ENCODE data around the gene DONSON. TPM values are rescaled to one million over a fixed set of nuclear protein-coding genes. Genes with fewer than 3 reads are reported as not detected.

The DONSON gene
- total RNA-seq, 1 experiment from 2014 or later: 62.7 TPM

DNA sequence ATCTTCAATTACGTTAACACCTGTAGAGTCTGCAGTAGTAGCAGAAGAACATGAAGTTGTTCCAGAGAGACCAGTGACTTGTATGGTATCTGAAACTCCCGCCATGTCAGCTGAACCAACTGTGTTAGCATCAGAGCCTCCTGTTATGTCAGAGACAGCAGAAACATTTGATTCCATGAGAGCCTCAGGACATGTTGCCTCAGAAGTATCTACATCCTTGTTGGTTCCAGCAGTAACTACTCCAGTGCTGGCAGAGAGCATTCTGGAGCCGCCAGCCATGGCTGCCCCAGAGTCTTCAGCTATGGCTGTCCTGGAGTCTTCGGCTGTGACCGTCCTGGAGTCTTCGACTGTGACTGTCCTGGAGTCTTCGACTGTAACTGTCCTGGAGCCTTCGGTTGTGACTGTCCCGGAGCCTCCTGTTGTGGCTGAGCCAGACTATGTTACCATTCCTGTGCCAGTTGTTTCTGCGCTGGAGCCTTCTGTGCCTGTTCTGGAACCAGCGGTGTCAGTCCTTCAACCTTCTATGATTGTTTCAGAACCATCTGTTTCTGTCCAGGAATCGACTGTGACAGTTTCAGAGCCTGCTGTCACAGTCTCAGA lies 35.4 kb downstream of the DONSON start:
- Histone ChIP-seq H3K9me3 (replicated peaks) (no peaks in the 10 kb centered on the region; the same call in 1 of the 2 replicates), H3K27ac (no peak overlapping the region), H3K27me3 (no peaks in the 10 kb centered on the region), H3K4me1 (no peaks in the 10 kb centered on the region), H3K36me3 (peaks cover 95% of the 10 kb centered on the region), H3K4me3 (no peak overlapping the region)
- no peak for DNase-seq

DNA sequence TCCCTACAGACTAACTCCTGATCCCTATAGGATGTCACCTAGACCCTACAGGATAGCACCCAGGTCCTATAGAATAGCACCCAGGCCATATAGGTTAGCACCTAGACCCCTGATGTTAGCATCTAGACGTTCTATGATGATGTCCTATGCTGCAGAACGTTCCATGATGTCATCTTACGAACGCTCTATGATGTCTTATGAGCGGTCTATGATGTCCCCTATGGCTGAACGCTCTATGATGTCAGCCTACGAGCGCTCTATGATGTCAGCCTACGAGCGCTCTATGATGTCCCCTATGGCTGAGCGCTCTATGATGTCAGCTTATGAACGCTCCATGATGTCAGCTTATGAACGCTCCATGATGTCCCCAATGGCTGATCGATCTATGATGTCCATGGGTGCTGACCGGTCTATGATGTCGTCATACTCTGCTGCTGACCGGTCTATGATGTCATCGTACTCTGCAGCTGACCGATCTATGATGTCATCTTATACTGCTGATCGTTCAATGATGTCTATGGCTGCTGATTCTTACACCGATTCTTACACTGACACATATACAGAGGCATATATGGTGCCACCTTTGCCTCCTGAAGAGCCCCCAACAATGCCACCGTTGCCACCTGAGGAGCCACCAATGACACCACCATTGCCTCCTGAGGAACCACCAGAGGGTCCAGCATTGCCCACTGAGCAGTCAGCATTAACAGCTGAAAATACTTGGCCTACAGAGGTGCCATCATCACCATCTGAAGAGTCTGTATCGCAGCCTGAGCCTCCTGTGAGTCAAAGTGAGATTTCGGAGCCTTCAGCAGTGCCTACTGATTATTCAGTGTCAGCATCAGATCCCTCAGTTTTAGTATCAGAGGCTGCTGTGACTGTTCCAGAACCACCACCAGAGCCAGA lies 36.1 kb downstream of the DONSON start:
- peaks cover 93% of the 10 kb centered on the region for H3K36me3 ChIP-seq
- H3K4me1 ChIP-seq: no peaks in the 10 kb centered on the region
- no peaks in the 10 kb centered on the region; the same call in 1 of the 2 replicates for H3K9me3 ChIP-seq (replicated peaks)
- no peak overlapping the region for H3K27ac ChIP-seq
- DNase-seq: no peak
- H3K4me3 ChIP-seq: no peak overlapping the region
- no peaks in the 10 kb centered on the region for H3K27me3 ChIP-seq

DNA sequence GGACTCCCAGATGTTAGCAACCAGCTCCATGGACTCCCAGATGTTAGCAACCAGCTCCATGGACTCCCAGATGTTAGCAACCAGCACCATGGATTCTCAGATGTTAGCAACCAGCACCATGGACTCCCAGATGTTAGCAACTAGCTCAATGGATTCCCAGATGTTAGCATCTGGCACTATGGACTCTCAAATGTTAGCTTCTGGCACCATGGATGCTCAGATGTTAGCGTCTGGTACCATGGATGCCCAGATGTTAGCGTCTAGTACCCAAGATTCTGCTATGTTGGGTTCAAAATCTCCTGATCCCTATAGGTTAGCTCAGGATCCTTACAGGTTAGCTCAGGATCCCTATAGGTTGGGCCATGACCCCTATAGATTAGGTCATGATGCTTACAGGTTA lies 36.8 kb downstream of the DONSON start:
- H3K4me1 ChIP-seq: no peaks in the 10 kb centered on the region
- peaks cover 93% of the 10 kb centered on the region for H3K36me3 ChIP-seq
- DNase-seq: no peak
- H3K9me3 ChIP-seq (replicated peaks): no peaks in the 10 kb centered on the region; the same call in 1 of the 2 replicates
- H3K27ac ChIP-seq: no peak overlapping the region
- no peak overlapping the region for H3K4me3 ChIP-seq
- H3K27me3 ChIP-seq: no peaks in the 10 kb centered on the region

- Histone ChIP-seq H3K9me3 (replicated peaks) (no peaks in the 10 kb centered on the region; the same call in 1 of the 2 replicates), H3K4me1 (no peaks in the 10 kb centered on the region), H3K27ac (no peak overlapping the region), H3K27me3 (no peaks in the 10 kb centered on the region), H3K36me3 (peaks cover 94% of the 10 kb centered on the region), H3K4me3 (no peak overlapping the region)
- no peak for DNase-seq
Observed at GRCh38 chr21:33550772-33551660, 37.5 kb downstream of the DONSON start.

DNA sequence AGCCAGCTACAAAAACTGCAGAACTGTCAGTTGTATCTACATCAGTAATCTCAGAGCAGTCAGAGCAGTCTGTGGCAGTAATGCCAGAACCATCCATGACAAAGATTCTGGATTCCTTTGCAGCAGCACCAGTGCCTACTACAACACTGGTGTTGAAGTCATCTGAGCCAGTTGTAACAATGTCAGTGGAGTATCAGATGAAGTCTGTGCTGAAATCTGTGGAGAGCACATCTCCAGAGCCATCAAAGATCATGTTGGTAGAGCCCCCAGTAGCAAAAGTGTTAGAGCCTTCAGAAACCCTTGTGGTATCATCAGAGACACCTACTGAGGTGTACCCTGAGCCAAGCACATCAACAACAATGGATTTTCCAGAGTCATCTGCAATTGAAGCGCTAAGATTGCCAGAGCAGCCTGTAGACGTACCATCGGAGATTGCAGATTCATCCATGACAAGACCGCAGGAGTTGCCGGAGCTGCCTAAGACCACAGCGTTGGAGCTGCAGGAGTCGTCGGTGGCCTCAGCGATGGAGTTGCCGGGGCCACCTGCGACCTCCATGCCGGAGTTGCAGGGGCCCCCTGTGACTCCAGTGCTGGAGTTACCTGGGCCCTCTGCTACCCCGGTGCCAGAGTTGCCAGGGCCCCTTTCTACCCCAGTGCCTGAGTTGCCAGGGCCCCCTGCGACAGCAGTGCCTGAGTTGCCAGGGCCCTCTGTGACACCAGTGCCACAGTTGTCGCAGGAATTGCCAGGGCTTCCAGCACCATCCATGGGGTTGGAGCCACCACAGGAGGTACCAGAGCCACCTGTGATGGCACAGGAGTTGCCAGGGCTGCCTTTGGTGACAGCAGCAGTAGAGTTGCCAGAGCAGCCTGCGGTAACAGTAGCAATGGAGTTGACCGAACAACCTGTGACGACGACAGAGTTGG lies 38.4 kb downstream of the DONSON start:
- peaks cover 8% of the 10 kb centered on the region for H3K4me1 ChIP-seq
- H3K27ac ChIP-seq: no peak overlapping the region
- no peaks in the 10 kb centered on the region for H3K27me3 ChIP-seq
- no peak overlapping the region for H3K4me3 ChIP-seq
- H3K36me3 ChIP-seq: peaks cover 89% of the 10 kb centered on the region
- no peaks in the 10 kb centered on the region; the same call in 1 of the 2 replicates for H3K9me3 ChIP-seq (replicated peaks)
- no peak for DNase-seq

- Histone ChIP-seq H3K4me3 (no peak overlapping the region), H3K27me3 (no peaks in the 10 kb centered on the region), H3K36me3 (peaks cover 57% of the 10 kb centered on the region), H3K9me3 (replicated peaks) (no peaks in the 10 kb centered on the region), H3K27ac (no peak overlapping the region), H3K4me1 (peaks cover 10% of the 10 kb centered on the region)
- no peak for DNase-seq
Observed at GRCh38 chr21:33546086-33546485, 42.4 kb downstream of the DONSON start.

DNA sequence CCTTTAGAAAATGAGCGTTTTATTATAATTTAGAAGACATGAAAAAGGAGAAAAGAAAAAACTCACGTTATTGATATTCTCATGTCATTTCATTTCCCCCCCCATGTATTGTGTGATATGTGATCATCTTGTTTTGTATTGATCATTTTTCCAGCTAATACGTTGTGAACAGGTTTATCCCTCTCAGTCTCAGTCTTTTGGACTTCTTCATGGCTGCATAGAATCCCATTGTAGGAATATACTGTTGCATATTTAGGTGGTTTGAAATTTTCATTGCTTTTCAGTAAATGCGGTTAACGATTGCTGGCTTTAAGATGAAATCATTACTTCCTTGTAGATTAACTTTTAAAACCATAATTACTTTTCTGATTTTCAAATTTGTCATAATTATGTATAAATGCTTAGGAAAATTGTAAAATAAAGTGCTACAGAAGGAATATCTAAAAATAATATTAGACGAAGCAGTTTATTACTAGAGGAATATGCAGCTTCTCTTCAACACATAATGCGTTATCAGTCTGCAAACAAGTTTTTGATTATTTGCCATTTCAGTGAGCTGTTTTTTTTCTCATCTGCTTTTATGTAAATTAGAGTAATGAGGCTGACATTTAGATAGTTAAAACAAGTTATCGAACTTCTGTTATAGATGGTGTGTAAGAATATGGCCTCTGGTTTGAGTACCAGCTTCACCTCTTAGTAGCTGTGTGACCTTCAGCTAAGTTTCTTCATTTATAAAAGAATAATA lies 43.9 kb downstream of the DONSON start:
- Histone ChIP-seq H3K27ac (no peak overlapping the region; the same call in 1 of the 2 replicates), H3K9me3 (replicated peaks) (no peaks in the 10 kb centered on the region), H3K4me1 (peaks cover 11% of the 10 kb centered on the region), H3K36me3 (peaks cover 43% of the 10 kb centered on the region), H3K27me3 (no peaks in the 10 kb centered on the region), H3K4me3 (peak overlapping the region; percentile 90)
- DNase-seq: no peak

DNA sequence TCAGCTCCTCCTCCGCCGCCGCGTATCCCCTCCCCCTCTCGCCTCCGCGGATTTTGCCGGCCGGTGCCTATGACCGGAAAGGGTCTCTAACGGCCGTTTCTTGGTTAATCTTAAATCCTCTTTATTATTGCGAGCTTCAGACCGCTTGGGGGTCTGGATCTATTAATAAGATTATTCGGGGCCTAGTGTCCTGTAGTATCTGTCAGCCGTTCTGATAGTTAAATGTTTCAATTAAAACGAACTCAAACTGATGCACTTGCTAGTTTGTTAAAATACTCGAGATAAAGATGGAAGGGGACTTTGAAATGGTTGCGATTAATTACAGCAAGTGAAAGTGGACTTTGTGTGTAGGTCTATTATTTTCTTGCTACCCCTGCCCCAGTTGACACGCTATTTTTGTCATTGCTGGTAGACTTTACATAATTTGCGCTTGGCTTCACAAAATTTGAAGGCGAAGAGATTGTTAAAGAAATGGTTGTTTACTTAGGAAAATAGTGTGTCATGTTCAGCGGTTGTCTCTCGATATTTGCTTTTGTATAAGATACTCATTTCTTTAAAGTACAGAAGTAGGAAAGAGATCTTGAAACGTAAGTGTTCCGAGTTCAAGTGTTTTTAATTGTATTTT lies 44.9 kb downstream of the DONSON start:
- Histone ChIP-seq H3K4me3 (peak overlapping the region; percentile 90), H3K36me3 (peaks cover 39% of the 10 kb centered on the region), H3K27me3 (no peaks in the 10 kb centered on the region), H3K27ac (peak overlapping the region; percentile 99), H3K4me1 (peaks cover 11% of the 10 kb centered on the region), H3K9me3 (replicated peaks) (no peaks in the 10 kb centered on the region)
- peak; percentile 74 to 78 for DNase-seq

GRCh38 chr21:33542640-33543504 lies 45.6 kb downstream of the DONSON start, which contains the start of gene SON:
SON (plus strand) TSS chr21:33543038; CDS start chr21:33543093, 55 bp downstream.
- Histone ChIP-seq H3K27ac (peak within 1 kb of the TSS; percentile 99), H3K27me3 (no peaks in the 10 kb centered on the region), H3K4me1 (peaks cover 11% of the 10 kb centered on the region), H3K9me3 (replicated peaks) (no peaks in the 10 kb centered on the region), H3K4me3 (peak within 1 kb of the TSS; percentile 90), H3K36me3 (peaks cover 37% of the 10 kb centered on the region)
- peak; percentile 99 for DNase-seq

GRCh38 chr21:33541756-33542639 lies 46.5 kb downstream of the DONSON start, which contains the start of gene GART:
GART (minus strand) TSS chr21:33542117; CDS start chr21:33539315, 2,802 bp downstream.
- Histone ChIP-seq H3K27me3 (no peaks in the 10 kb centered on the region), H3K4me1 (peaks cover 11% of the 10 kb centered on the region), H3K9me3 (replicated peaks) (no peaks in the 10 kb centered on the region), H3K4me3 (peak within 1 kb of the TSS; percentile 90), H3K27ac (peak within 1 kb of the TSS; percentile 99), H3K36me3 (peaks cover 40% of the 10 kb centered on the region)
- peak; percentile 87 to 88 for DNase-seq

GRCh38 chr21:33541105-33541711 lies 47.3 kb downstream of the DONSON start:
- Histone ChIP-seq H3K27me3 (no peaks in the 10 kb centered on the region), H3K4me3 (peak overlapping the region; percentile 90), H3K27ac (peak overlapping the region; percentile 99), H3K36me3 (peaks cover 40% of the 10 kb centered on the region), H3K9me3 (replicated peaks) (no peaks in the 10 kb centered on the region), H3K4me1 (peaks cover 11% of the 10 kb centered on the region)
- DNase-seq: peak; percentile 20 to 47

Measured in SJCRH30 (cell line).